C4-2B (cell line): ENCODE results near the gene MRAS.

Experiments used
- ZFX ChIP-seq: fragments of 450-650 bp; IDR thresholded peaks from 2 replicates; pipeline ENCODE4 v1.6.1; 2017
- TF ChIP-seq, protein P1 (sequence below): fragments of 450-650 bp; conservative IDR thresholded peaks from 2 replicates; pipeline ENCODE4 v1.5.1; 2017; ENCODE audit warnings: mild to moderate bottlenecking

DNA sequence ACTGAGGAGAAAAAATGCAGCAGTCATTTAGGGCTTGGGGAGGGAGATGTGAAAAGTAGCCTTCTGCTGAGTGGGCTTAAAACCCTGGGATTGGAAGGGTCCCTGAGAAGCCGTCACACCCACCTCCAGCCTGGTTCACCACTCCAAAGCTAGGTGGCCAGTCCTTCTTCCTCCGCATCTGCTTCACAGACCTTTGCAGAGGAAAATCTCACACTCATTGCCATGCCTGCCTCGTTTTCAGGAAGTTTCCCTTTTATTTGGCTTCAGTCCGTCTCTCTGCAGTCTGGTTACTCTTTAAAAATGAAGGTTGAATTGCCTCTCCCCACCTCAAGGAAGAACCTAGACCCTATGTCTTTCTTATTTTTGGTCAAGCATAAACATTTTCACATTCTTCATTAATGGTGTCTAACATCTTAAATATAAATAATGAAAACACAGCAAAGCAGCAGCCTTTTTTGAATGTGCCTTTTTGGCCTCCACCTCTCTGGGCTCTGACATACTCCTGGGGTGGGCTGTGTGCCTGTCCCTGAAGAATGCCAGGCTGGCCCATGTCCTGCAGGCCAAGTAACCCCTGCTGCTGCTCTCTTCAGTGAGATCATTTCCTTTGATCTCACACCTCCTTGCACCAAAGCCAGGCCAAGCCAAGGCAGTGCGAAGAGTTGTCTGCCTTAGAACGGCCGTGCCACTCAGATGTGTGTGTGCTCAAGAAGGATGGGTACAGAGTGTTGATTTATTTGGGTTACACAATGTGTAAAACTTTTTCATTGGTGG lies 11.0 kb downstream of the MRAS start:
- TF ChIP-seq, protein P1, sequence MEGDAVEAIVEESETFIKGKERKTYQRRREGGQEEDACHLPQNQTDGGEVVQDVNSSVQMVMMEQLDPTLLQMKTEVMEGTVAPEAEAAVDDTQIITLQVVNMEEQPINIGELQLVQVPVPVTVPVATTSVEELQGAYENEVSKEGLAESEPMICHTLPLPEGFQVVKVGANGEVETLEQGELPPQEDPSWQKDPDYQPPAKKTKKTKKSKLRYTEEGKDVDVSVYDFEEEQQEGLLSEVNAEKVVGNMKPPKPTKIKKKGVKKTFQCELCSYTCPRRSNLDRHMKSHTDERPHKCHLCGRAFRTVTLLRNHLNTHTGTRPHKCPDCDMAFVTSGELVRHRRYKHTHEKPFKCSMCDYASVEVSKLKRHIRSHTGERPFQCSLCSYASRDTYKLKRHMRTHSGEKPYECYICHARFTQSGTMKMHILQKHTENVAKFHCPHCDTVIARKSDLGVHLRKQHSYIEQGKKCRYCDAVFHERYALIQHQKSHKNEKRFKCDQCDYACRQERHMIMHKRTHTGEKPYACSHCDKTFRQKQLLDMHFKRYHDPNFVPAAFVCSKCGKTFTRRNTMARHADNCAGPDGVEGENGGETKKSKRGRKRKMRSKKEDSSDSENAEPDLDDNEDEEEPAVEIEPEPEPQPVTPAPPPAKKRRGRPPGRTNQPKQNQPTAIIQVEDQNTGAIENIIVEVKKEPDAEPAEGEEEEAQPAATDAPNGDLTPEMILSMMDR = no peak
- TF ChIP-seq ZFX = no peak
